ENCODE measurements around the gene FOXP4.

DNA sequence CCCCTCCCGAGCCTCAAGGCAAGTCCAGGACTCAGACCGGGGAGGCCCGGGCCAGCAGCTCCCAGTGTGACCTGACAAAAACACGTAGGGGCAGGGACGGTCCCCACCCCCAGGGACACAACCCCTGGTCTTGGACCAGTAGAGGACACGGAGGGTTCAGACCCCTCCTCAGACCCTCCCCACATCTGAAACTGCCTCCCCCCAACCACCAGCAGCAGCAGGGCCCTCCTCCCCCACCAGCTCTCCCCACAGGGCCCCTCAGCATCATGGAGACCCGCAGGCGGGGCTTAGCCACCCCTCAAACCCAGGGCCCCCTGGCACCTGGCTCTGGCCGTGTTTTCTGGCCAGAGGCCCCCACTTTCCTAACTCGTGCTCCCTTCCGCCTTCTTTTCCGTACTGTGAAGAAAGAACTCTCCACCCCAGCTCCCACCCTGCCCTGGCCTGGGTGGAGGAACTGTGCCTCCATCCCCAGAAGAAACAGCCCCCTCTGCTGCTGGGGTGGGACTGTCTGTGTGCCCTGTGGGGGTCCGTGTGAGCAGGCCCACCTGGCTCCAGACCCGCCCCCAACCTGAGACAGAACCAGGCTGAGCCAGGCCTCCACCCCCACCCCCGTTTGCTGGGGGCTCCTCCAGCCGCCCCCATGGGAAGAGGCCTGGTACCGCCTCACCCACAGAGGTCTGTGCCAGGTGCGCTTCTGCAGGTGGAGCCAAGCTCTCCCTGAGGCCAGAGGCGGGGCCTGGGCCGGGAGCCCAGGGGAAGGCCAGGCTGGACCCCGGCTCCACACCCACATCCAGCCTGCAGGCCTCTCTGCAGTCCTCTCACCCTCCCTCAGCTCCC, 53.1 kb downstream of the FOXP4 start:
- TF ChIP-seq, protein P1, sequence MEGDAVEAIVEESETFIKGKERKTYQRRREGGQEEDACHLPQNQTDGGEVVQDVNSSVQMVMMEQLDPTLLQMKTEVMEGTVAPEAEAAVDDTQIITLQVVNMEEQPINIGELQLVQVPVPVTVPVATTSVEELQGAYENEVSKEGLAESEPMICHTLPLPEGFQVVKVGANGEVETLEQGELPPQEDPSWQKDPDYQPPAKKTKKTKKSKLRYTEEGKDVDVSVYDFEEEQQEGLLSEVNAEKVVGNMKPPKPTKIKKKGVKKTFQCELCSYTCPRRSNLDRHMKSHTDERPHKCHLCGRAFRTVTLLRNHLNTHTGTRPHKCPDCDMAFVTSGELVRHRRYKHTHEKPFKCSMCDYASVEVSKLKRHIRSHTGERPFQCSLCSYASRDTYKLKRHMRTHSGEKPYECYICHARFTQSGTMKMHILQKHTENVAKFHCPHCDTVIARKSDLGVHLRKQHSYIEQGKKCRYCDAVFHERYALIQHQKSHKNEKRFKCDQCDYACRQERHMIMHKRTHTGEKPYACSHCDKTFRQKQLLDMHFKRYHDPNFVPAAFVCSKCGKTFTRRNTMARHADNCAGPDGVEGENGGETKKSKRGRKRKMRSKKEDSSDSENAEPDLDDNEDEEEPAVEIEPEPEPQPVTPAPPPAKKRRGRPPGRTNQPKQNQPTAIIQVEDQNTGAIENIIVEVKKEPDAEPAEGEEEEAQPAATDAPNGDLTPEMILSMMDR (IDR thresholded peaks at IDR 0.05 in 8 of 11, conservative IDR thresholded peaks at IDR 0.05 in 3 of 11), result no peak
- no peak for TF ChIP-seq POLR2A (IDR thresholded peaks at IDR 0.05)
- peak in 1 of 3 donors; percentile 7 for TF ChIP-seq POLR2AphosphoS5 (IDR thresholded peaks at IDR 0.05)

All from spleen (tissue), 7 donors.